BJ (cell line): ENCODE measurements around the gene RGS21. TPM values are rescaled to one million over a fixed set of nuclear protein-coding genes. Genes with fewer than 3 reads are reported as not detected.

Source experiments
- CTCF ChIA-PET: fragments of 350-600 bp; formaldehyde crosslinking; extraction: SDS; loops from one replicate; lab custom pipeline; 2021; ENCODE audit warnings: antibody characterized with exemption, inconsistent platforms; lab: Yijun Ruan, JAX
- POLR2A ChIA-PET: fragments of 300-600 bp; sonication (Branson Sonifier 250); formaldehyde crosslinking; extraction: SDS; loops from one replicate; lab custom pipeline; 2021; ENCODE audit warnings: antibody characterized with exemption; lab: Charles Lee
- DNase-seq: peaks from one replicate; pipeline ENCODE4 v3.0.0-alpha.2; 2011; ENCODE audit warnings: low read depth
- H3K27me3 ChIP-seq: 2 replicates; pipeline ENCODE4 v1.6.0; 2011; ENCODE audit warnings: low read length; ENCODE audit not compliant: control insufficient read depth, insufficient read depth
- H3K36me3 ChIP-seq: 2 replicates; pipeline ENCODE4 v1.5.1; 2011; ENCODE audit warnings: low read length; ENCODE audit not compliant: control insufficient read depth, insufficient read depth
- H3K4me3 ChIP-seq: 2 replicates; pipeline ENCODE4 v1.5.1; 2011; ENCODE audit warnings: low read depth, mild to moderate bottlenecking, control low read depth, low read length
- polyA plus RNA-seq: library from polyadenylated mRNA; depleted of rRNA; stranded (reverse); fragments of >200 nt; gene quantifications from 2 replicates; pipeline ENCODE4 v1.2.3, GENCODE V29; 2011
- TF ChIP-seq, protein P1 (sequence below): IDR thresholded peaks from 2 replicates; pipeline ENCODE4 v1.5.1; 2011; ENCODE audit warnings: low read depth, mild to moderate bottlenecking, control low read depth, inconsistent platforms, low read length, moderate library complexity; ENCODE audit not compliant: insufficient read depth

The RGS21 gene
- polyA plus RNA-seq, 1 experiment: not detected

DNA sequence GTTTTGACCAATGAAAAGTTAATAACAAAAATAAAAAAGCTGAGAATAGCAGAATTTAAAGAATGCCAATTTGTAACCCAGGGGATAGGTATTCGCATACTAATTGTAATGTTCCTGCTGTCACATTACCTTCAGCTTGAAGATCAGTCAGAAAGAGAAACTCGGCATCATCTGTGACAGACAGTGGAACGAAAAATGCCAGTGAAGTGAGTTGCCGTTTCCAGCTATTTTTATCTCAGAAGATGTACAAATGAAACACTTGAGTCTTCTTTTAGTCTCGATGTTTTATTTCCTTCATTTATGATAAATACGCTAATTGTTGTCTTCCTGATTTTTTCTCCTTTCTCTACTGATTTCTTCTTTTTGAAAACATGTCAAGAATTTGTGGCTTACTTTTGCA lies 26.1 kb downstream of the RGS21 start:
- ChIA-PET CTCF (no interaction called here), POLR2A (no interaction called here)
- Histone ChIP-seq H3K36me3 (no peaks in the 10 kb centered on the region), H3K4me3 (no peak overlapping the region), H3K27me3 (no peaks in the 10 kb centered on the region)
- TF ChIP-seq, protein P1, sequence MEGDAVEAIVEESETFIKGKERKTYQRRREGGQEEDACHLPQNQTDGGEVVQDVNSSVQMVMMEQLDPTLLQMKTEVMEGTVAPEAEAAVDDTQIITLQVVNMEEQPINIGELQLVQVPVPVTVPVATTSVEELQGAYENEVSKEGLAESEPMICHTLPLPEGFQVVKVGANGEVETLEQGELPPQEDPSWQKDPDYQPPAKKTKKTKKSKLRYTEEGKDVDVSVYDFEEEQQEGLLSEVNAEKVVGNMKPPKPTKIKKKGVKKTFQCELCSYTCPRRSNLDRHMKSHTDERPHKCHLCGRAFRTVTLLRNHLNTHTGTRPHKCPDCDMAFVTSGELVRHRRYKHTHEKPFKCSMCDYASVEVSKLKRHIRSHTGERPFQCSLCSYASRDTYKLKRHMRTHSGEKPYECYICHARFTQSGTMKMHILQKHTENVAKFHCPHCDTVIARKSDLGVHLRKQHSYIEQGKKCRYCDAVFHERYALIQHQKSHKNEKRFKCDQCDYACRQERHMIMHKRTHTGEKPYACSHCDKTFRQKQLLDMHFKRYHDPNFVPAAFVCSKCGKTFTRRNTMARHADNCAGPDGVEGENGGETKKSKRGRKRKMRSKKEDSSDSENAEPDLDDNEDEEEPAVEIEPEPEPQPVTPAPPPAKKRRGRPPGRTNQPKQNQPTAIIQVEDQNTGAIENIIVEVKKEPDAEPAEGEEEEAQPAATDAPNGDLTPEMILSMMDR: no peak
- no peak for DNase-seq

DNA sequence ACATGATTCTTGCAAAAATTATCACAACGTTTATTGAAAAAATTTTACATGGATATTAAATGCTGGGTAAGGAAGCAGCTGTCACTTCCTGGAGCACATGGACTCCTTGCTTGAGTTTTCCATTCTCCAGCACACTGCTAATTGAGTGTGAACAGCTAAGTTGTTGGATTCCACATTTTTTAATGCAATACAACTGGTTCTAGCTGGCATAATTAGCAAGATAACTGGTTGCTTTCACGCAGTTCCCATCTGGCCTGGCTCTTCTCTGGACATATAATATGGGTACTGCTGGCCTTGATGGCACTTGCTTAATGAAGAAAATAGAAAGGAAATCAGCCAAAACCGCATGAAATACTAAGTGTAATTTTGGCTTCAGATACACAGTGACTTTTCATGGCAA lies 26.6 kb downstream of the RGS21 start:
- CTCF ChIA-PET: no interaction called here
- TF ChIP-seq, protein P1: no peak
- H3K4me3 ChIP-seq: no peak overlapping the region
- H3K36me3 ChIP-seq: no peaks in the 10 kb centered on the region
- POLR2A ChIA-PET: no interaction called here
- DNase-seq: no peak
- no peaks in the 10 kb centered on the region for H3K27me3 ChIP-seq

DNA sequence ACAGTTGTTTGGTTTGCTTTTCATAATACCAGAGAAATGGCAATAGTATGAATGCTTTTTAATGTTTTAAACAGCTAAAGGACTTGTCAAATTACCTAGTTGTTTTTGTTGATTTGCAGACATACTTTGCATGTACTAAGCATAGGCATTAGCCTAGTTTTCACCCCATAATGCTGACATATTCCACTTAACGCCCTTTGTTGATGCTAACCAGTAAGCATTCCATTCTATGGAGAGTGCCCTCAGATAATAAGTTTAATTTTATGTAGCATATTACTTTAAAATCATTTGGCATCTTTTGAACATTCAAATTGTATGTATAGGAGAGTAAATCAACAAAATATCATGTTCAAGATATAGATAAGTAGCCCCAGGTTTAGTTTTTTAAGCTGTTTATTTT lies 32.5 kb downstream of the RGS21 start:
- no peak for DNase-seq
- TF ChIP-seq, protein P1: no peak
- CTCF ChIA-PET: no interaction called here

DNA sequence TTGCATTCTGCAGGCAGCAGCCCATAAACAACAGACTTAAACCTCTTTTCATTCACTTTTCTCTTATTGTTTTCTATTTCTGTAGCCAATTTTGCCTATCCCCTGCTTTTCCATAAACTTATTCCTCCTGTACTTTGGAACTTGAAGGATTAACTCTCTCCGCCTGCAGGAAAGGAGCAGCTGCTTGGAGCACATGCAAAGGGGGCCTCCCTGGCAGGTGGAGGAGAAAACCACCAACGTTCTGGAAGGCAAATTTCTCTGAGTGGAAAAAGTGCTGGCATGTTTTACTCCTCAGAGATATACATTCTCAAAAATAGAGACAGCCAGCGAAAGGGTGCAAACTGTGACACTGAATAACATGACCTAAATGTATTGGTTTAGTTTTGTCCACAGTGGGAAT lies 33.6 kb downstream of the RGS21 start:
- no peak overlapping the region for H3K4me3 ChIP-seq
- H3K27me3 ChIP-seq: no peaks in the 10 kb centered on the region
- TF ChIP-seq, protein P1: no peak
- no peak for DNase-seq
- H3K36me3 ChIP-seq: no peaks in the 10 kb centered on the region
- ChIA-PET CTCF (no interaction called here), POLR2A (no interaction called here)

More for the DNA sequence above, 32.5 kb downstream of the RGS21 start:
- no peaks in the 10 kb centered on the region for H3K36me3 ChIP-seq
- POLR2A ChIA-PET: no interaction called here
- H3K27me3 ChIP-seq: no peaks in the 10 kb centered on the region
- H3K4me3 ChIP-seq: no peak overlapping the region

DNA sequence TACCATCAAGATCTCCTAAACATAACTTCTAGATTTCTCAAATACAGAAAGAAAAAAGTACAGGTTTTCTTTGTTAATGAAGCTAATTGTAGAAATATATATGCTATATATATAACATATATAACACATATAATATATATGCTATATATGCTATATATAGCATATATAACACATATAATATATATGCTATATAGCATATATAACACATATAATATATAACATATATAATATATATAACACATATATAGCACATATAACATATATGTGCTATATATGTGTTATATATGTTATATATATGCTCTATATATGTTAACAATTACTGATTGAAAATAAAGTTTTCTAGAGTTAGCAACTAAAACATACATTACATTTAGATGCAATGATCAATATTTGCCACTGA lies 34.8 kb downstream of the RGS21 start:
- TF ChIP-seq, protein P1: no peak
- Histone ChIP-seq H3K4me3 (no peak overlapping the region), H3K36me3 (no peaks in the 10 kb centered on the region), H3K27me3 (no peaks in the 10 kb centered on the region)
- ChIA-PET CTCF (no interaction called here), POLR2A (no interaction called here)
- DNase-seq: no peak
